Measurements from ENCODE around the gene PLCH1. TPM values are rescaled to one million over a fixed set of nuclear protein-coding genes. Genes with fewer than 3 reads are reported as not detected.

The PLCH1 gene
- total and polyA plus RNA-seq, 10 of the 15 experiments (the other 5 are each of a cell fraction or from before 2014, with no cell fraction given), result 0.03 to 0.22 (median 0.04) TPM; not detected in 5

DNA sequence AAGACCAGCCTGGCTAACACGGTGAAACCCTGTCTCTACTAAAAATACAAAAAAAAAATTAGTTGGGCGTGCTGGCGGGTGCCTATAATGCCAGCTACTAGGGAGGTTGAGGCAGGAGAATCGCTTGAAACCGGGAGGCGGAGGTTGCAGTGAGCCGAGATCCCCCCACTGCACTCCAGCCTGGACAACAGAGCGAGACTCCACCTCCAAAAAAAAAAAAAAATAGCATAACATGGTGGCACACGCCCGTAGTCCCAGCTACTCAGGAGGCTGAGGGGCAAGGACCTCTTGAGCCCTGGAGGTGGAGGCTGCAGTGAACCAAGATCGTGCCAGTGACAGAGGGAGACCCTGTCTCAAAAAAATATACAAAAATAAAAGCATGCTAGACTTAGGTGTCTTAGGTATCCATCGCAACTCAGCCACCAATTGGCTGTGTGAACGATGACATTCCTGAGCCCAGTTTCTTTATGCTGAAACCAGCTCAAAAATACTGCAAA, 6.2 kb downstream of the PLCH1 start:
- FAIRE-seq (no peak), DNase-seq (ENCODE audit: low read depth, low spot score) (no peak), ATAC-seq (no peak)
- no TSS peak for BruUV-seq (replicated peaks)
- H3K9me3 ChIP-seq (replicated peaks; ENCODE audit: control insufficient read depth, insufficient read depth, low read length), result no peaks in the 10 kb centered on the region
- CTCF ChIA-PET, result interaction anchor here (1.1 to 1.3 kb wide), 2 partner anchors 22 to 68 kb away, joined by 3 to 4 read pairs; partner anchors contain the start of gene C3orf33
- TF ChIP-seq CREM (IDR thresholded peaks at IDR 0.05; ENCODE audit: low read depth) (no peak), BACH1 (IDR thresholded peaks at IDR 0.05; ENCODE audit: borderline replicate concordance) (no peak), YBX1 (IDR thresholded peaks at IDR 0.05) (no peak), NFXL1 (IDR thresholded peaks at IDR 0.05; ENCODE audit: borderline replicate concordance) (no peak), MEF2A (IDR thresholded peaks at IDR 0.05; ENCODE audit: insufficient read depth, low read depth, low read length) (no peak), NR2F1 (conservative IDR thresholded peaks at IDR 0.05) (no peak), KLF5 (IDR thresholded peaks at IDR 0.05; ENCODE audit: partially characterized antibody) (no peak), ESRRA (IDR thresholded peaks at IDR 0.05; ENCODE audit: low read length) (no peak)
- no peaks in the 10 kb centered on the region for H3K36me3 ChIP-seq (ENCODE audit: control insufficient read depth in 2 of 2, insufficient read depth in 2 of 2, low read length in 1 of 2)
- SMC1A ChIA-PET (ENCODE audit: uncharacterized antibody, unreplicated experiment), result interaction anchor here (0.9 kb wide), 1 partner anchor 12 kb away, joined by 3 read pairs; no protein-coding TSS in a partner anchor
- no peaks in the 10 kb centered on the region for H3K79me2 ChIP-seq (ENCODE audit: control insufficient read depth, insufficient read depth, low read length)
- intact Hi-C loops (cut with micrococcal nuclease; ENCODE audit: unreplicated experiment) (no loop called here), in situ Hi-C loops (cut with MboI) (no loop called here)
- no peaks in the 10 kb centered on the region for H4K20me1 ChIP-seq (ENCODE audit: control insufficient read depth, insufficient read depth)
- 65% methylated on average over 10 of the region's 13 CpGs for WGBS (ENCODE audit: insufficient coverage, insufficient replicate concordance, low lambda C conversion rate, missing lambda C conversion rate)
- no peaks in the 10 kb centered on the region; a peak in 1 of 4 replicates for H3K27me3 ChIP-seq (replicated peaks in 1 of 2; ENCODE audit: control insufficient read depth in 2 of 2, insufficient read depth in 2 of 2, low read length in 1 of 2)
- no peak overlapping the region for H3K4me3 ChIP-seq
- H3K4me1 ChIP-seq (ENCODE audit: control insufficient read depth, insufficient read depth, low read length), result peaks cover 6% of the 10 kb centered on the region; the same call in 1 of the 2 replicates
- no peak overlapping the region for H3K4me2 ChIP-seq (ENCODE audit: control insufficient read depth, insufficient read depth)
- H3K27ac ChIP-seq (ENCODE audit: control insufficient read depth, insufficient read depth), result no peak overlapping the region
- no peak overlapping the region for H2AFZ ChIP-seq (ENCODE audit: control insufficient read depth, low read depth, low read length)
- POLR2A ChIA-PET, result interaction anchor here (0.6 kb wide), 1 partner anchor 158 kb away, joined by 3 read pairs; no protein-coding TSS in a partner anchor
- no peak overlapping the region for H3K9ac ChIP-seq (ENCODE audit: control insufficient read depth, insufficient read depth, low read length)
- RAD21 ChIA-PET (ENCODE audit: unreplicated experiment), result no interaction called here
